Fibroblast of the conjunctiva (primary cell): ENCODE data around the gene WWOX.

Experiments used
- DNase-seq: peaks from one replicate; pipeline ENCODE4 v3.0.0-alpha.2; 2010; ENCODE audit warnings: low read depth

Gene WWOX

DNA sequence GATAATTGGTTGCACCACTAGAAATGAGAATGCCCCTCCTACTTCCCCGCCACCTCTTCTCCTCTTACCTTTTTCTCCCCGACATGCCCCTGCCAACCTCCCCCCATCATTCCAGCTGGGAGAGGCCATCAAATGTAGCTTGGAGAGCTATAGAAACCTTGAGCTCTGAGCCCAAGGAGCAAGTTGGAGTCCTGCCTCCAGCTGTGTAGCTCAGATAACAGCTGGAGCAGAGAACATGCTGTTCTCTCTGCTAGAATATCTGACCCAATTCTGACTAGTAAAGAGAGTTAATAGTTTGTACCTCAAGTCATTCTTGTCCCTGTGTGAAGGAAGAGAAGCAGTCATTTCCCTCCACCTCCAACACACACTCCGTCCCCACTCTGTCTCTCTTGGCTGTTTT is 1010.8 kb downstream of the WWOX start:
- no peak for DNase-seq

DNA sequence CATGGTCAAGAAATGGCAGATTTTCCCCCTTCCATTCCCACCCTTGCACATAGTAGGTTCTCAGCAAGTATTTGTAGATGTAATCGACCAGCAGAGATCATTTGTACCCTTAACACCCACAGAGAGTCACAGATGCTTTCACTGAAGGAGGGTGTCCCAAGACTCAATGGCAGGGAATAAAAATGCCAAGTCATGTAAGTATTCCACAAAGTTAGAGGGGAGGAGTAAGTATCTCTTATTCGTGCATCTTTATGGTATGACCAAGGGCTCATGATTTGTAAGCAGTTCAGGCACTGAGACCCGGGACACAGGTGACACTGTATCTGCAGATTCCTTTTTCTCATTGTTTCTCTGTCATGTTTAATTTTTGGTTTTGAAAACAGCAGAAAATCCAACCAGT is 1011.5 kb downstream of the WWOX start:
- DNase-seq = no peak

DNA sequence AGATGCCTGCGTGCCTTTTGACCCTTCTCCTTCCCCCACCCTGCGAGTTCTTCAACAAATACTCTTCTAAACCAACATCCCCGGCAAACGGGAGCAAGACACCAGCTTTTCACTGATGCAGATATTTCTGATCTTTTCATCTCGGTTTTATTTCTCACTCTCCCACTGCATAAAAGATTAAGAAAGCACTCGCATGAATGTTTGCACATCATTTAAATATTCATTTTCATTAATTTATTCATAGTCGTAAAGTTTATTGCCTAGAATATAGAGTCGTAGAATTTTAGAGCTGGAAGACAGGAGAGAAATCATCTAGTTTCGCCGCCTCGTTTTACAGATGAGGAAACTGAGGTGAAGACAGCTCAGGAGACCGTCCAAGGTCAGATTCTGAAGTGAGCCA is 1013.0 kb downstream of the WWOX start:
- no peak for DNase-seq

DNA sequence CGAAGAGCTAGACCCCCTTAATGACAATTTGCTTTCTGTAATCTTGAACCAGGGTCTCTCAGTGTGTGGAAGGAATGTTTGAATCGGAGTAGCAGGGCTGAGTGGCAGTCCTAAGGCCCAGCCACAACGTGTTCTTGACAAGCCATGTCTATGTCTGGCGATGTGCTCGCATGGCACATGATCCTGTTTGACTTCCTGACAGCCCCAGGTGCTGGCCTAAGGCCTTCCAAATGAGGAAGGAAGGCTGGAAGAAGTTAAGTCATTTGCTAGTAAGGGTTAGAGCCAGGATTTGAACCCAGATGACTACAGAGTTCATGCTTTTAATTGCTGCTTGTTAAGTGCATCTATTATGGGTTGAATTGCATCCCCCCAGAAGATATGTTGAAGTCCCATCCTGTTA is 1014.4 kb downstream of the WWOX start:
- DNase-seq = no peak

GRCh38 chr16:79114759-79115158 is 1015.3 kb downstream of the WWOX start:
- DNase-seq = no peak

GRCh38 chr16:79121906-79122305 is 1022.5 kb downstream of the WWOX start:
- no peak for DNase-seq

DNA sequence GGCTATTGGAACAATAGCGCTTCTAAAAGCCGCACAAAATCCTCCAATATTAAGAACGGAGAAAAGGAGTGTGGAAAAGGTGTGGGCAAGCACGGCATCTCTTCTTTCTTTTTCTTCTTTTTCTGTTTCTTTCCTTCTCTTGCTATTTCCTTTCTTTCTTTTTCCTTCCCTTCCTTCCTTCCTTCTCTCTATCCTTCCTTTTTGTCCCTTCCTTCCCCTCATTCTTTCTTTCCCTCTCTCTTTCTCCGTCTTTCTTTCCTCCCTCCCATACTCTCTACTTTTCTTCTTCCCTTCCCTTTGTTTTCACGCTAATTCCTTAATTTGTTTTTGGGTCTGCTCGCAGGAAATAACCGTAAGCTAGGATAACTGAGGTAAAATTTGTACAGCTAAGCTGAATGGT is 1022.9 kb downstream of the WWOX start:
- DNase-seq = no peak

DNA sequence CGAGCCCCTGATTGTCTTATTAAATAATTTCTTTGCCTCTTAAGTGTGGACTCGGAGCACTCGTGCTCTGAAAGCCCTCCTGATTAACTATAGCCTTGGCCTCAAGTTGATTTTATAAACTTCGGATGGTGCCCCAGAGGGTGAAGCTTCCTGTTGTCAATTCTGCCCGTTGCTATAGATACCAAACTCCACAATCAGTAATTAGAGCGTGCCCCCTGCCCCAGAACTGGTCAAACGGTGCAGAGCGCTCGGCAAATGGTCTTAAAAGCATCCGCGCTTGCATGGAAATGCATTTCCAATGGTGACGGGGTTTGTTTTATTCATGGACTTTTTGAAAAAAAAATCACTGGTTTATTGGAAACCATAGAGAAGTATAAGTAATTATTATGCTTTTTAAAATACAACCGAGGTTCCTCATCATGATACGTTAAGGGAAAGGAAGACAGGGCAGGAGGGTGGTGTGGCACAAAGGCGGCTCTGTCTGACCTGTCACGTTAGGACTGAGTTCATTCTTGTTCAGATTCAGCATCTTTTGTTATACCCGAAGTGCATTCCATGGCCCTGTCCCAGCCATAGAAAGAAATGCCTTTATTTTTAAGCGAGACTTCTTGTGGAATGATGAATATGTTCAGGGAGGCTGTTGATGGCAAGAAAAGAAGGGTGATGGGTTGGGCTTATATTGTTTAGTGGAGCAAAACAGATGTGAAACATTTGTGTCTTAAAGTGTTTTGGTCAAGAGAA is 1024.7 kb downstream of the WWOX start:
- DNase-seq = no peak

- no peak for DNase-seq
Observed at GRCh38 chr16:79127766-79128165, 1028.3 kb downstream of the WWOX start.

DNA sequence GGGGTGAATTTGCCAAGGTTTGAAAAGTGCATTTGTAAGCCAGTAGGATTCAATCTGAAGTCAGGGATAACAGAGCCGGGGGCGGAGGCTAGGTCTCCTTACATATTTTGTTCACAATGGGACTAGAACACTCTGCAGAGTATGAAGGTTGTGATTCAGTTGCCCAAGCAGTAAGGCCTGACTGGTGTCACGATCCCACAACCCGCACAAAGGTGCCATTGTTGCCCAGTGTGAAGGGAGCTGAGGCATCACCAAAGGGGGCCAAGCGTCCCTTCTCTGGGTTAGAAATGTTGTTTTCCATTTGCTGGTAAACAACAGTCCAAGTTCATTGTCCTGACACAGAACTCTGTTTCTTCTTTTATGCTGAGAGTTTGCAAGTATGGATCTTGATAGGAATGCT is 1029.3 kb downstream of the WWOX start:
- DNase-seq = no peak

DNA sequence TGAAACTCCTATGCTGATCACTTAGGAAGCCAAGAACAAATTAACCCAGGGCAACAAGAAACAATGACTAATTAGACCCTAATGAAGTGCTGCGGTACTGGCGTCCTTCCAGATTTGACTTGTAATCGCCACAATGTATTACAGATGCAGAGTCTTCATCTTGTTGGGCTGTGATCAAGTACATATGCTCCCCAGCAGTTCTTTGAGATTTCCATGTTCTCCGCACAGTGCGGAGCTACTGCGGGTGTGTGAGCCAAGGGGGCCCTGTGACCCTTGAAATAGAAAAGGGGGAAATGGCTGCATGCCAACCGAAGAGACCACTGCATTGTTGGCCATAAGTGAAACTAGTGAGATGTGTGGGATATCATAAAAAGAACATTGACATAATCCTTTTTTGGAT is 1031.2 kb downstream of the WWOX start:
- DNase-seq = no peak

DNA sequence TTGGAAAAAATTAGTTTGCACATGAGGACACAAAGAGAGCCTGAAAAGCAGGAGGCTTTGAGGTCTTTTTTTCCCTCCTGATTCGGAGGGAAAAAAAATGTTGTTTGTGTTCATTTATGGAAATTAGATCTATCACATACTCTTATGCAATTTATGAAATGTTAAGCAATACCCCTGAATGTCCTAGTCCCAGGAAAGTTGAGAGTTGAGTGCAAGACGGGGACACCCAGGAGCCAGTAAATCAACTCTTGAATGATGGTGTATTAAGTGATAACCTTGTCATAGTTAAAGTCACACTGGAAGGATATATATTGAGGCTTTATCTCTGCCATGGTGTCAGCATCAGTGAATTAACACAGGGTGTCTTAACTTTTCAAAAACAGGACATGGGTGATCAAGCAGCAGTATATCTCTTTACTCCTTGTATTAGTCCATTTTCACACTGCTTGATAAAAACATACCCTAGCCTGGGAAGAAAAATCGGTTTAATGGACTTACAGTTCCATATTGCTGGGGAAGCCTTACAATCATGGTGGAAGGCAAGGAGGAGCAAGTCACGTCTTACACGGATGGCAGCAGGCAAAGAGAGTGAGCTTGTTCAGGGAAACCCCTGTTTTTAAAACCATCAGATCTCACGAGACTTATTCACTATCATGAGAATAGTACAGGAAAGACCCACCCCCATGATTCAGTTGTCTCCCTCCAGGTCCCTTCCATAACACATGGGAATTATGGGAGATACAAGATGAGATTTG is 1032.0 kb downstream of the WWOX start:
- DNase-seq = no peak

GRCh38 chr16:79132701-79133100 is 1033.2 kb downstream of the WWOX start:
- no peak for DNase-seq

DNA sequence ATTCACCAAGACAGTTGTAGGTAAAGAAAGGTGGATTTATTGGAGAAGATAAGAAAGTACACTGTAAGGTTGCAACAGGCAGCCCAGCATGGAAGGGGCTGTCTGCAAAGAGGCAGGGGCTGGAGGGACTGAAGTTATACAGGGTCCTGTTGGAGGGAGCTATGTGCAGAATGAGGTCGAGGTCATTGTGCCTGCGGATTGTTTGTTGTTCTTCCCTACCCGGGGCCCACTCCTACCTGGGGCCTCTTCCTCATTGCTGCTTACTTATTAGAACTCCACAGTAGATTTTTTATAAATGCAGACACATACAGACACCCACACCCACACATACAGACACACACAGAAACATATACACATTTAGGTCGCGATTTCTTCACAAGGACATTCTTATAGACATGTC is 1034.8 kb downstream of the WWOX start:
- no peak for DNase-seq

- DNase-seq = no peak
Observed at GRCh38 chr16:79136955-79137354, 1037.5 kb downstream of the WWOX start.

- no peak for DNase-seq
Observed at GRCh38 chr16:79137426-79137939, 1038.0 kb downstream of the WWOX start.

- no peak for DNase-seq
Observed at GRCh38 chr16:79139799-79140198, 1040.3 kb downstream of the WWOX start.

DNA sequence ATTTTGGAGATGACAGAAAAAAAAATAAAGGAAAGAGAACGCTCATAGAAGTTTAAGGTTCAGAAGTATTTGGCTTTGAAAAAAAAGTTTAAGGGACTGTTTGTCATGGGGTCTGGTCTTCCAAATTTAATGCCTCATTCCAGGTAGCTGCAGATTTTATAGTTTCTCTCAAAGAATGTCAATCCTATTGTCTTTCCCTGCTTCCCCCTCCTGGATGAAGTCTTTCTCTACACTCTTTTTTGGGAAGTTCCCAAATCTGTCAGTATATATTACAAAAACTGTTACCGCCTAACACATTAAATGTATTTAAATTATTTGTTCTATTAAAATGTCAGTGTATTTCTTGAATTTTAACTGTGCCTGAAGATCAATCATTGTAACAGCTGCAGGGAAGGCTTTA is 1043.6 kb downstream of the WWOX start:
- no peak for DNase-seq

DNA sequence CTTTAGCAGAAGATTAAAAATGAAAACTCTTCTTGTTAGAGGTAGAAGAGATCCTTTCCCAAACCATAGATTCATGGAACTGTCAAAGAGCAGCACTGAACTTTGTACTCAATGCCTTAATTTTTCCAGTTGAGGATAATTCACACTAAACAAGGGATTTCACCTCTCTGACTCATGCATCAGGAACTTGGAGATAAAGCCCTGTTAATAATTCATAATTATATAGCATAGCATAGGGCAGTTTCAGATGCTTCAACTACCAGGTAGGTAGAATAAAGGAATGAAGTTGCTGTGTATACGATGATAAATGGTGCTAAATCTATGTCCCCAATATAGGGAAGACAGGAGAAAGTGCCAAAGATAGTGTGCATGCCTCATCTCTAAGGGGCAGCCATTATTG is 1050.7 kb downstream of the WWOX start:
- no peak for DNase-seq

DNA sequence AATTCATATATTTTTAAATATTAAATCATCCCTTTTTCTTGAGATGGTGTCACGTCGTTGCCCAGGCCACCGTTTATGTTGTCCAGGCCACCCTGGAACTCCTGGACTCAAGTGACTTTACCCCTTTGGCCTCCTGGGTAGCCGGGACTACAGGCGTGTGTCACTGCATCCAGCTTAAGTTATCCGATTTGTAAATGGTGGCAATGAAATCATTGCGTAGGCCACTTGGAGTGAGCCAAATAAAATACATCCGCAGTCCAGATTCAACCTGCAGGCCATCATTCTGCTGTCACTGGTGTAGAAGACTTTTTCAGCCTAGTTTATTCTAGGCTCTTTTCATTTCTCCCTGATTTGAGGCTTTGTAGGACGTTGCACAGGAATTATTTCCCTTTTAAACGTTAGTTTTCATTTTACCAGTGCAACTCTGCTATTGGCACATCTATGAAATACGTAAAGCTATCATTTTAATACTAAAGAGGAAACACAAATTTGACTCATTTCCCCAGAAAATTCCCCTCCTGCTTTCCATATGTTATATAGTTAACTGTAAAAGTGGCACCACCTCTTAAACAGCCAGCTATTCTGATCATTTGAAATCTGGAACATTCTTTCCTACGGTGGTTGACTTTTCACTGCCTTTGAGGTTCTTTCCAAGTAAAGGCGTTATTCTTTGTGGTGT is 1051.3 kb downstream of the WWOX start:
- no peak for DNase-seq

DNA sequence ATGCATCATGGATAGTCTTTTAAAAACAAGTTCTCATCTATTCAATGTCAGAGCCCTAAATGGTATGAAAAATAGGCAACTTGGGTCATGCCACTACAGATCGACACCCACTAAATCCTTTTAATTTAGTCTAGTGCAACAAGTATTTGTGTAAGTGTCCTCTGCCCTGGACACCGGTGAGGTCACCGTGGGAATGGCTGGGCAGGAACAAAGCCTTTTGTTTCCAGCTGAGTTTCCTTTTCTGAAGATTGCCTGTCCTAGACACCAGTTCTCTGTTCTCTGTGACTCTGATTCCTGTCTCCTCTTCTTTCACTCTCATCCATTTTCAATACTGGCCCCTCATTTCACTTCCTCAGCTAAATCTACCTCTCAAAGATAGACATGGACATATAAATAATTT is 1054.6 kb downstream of the WWOX start:
- no peak for DNase-seq

GRCh38 chr16:79155471-79155870 is 1056.0 kb downstream of the WWOX start:
- no peak for DNase-seq

- DNase-seq = no peak
Observed at GRCh38 chr16:79155904-79156303, 1056.5 kb downstream of the WWOX start.
